H9 (cell line): Measurements from ENCODE around the gene IWS1. TPM values are rescaled to one million over a fixed set of nuclear protein-coding genes. Genes with fewer than 3 reads are reported as not detected.

Experiments used
- DNase-seq: peaks from one replicate; pipeline ENCODE4 v3.0.0-alpha.2; 2017
- H2AFZ ChIP-seq: one replicate; pipeline ENCODE4 v1.6.1; 2013; ENCODE audit warnings: mild to moderate bottlenecking, low read length, control low read depth, moderate library complexity
- H2AK5ac ChIP-seq: 2 replicates; pipeline ENCODE4 v1.6.1; 2013; ENCODE audit warnings: low read length, control low read depth, mixed read lengths; ENCODE audit not compliant: insufficient read length
- H2BK120ac ChIP-seq: one replicate; pipeline ENCODE4 v1.6.1; 2013; ENCODE audit warnings: low read depth, mild to moderate bottlenecking, low read length, control low read depth, inconsistent platforms; ENCODE audit not compliant: poor library complexity, severe bottlenecking
- H2BK12ac ChIP-seq: 2 replicates; pipeline ENCODE4 v1.6.1; 2013; ENCODE audit warnings: low read length, control low read depth, mixed read lengths, low read depth; ENCODE audit not compliant: insufficient read length
- H2BK15ac ChIP-seq: 2 replicates; pipeline ENCODE4 v1.6.1; 2013; ENCODE audit warnings: low read depth, low read length, control low read depth
- H2BK20ac ChIP-seq: one replicate; pipeline ENCODE4 v1.6.1; 2013; ENCODE audit warnings: low read depth, mild to moderate bottlenecking, low read length, control low read depth, inconsistent platforms; ENCODE audit not compliant: poor library complexity, severe bottlenecking
- H2BK5ac ChIP-seq: 2 replicates; pipeline ENCODE4 v1.6.1; 2013; ENCODE audit warnings: low read length, control low read depth, mixed read lengths; ENCODE audit not compliant: insufficient read length
- H3K14ac ChIP-seq: 2 replicates; pipeline ENCODE4 v1.6.1; 2013; ENCODE audit warnings: low read length, control low read depth; ENCODE audit not compliant: insufficient read depth
- H3K18ac ChIP-seq: 2 replicates; pipeline ENCODE4 v1.6.1; 2013; ENCODE audit warnings: low read depth, mild to moderate bottlenecking, mixed read lengths, low read length, control low read depth; ENCODE audit not compliant: insufficient read length
- H3K23ac ChIP-seq: 2 replicates; pipeline ENCODE4 v1.6.1; 2013; ENCODE audit warnings: low read length, control low read depth, mixed read lengths, low read depth; ENCODE audit not compliant: insufficient read length
- H3K23me2 ChIP-seq: 2 replicates; pipeline ENCODE4 v1.6.1; 2013; ENCODE audit warnings: low read depth, mild to moderate bottlenecking, mixed read lengths, low read length, control low read depth; ENCODE audit not compliant: insufficient read length, poor library complexity, severe bottlenecking
- H3K27ac ChIP-seq: 2 replicates; pipeline ENCODE4 v1.5.1; 2013; ENCODE audit warnings: low read length, control low read depth, mixed read lengths, low read depth; ENCODE audit not compliant: insufficient read length
- H3K27me3 ChIP-seq: 2 replicates; pipeline ENCODE4 v1.6.1; 2013; ENCODE audit warnings: low read length, control low read depth, inconsistent platforms; ENCODE audit not compliant: insufficient read depth
- H3K4ac ChIP-seq: 2 replicates; pipeline ENCODE4 v1.6.1; 2013; ENCODE audit warnings: low read depth, mild to moderate bottlenecking, control low read depth, inconsistent platforms, low read length, moderate library complexity
- H3K4me1 ChIP-seq: 2 replicates; pipeline ENCODE4 v1.6.1; 2013; ENCODE audit warnings: low read length, control low read depth, inconsistent platforms; ENCODE audit not compliant: insufficient read depth
- H3K4me2 ChIP-seq: 2 replicates; pipeline ENCODE4 v1.6.1; 2013; ENCODE audit warnings: low read length, control low read depth, mixed read lengths; ENCODE audit not compliant: insufficient read length, insufficient read depth
- H3K56ac ChIP-seq: 2 replicates; pipeline ENCODE4 v1.6.1; 2013; ENCODE audit warnings: low read depth, mild to moderate bottlenecking, mixed read lengths, low read length, control low read depth; ENCODE audit not compliant: insufficient read length
- H3K79me1 ChIP-seq: 2 replicates; pipeline ENCODE4 v1.6.1; 2013; ENCODE audit warnings: low read depth, mild to moderate bottlenecking, moderate library complexity, low read length, control low read depth, inconsistent platforms; ENCODE audit not compliant: insufficient read depth, poor library complexity, severe bottlenecking
- H3K79me2 ChIP-seq: 2 replicates; pipeline ENCODE4 v1.6.1; 2013; ENCODE audit warnings: low read length, control low read depth, inconsistent platforms; ENCODE audit not compliant: insufficient read depth
- H3K9ac ChIP-seq: 2 replicates; pipeline ENCODE4 v1.6.1; 2013; ENCODE audit warnings: low read length, control low read depth, mixed read lengths; ENCODE audit not compliant: insufficient read length; ENCODE audit errors: extremely low read depth
- H3K9me3 ChIP-seq: one replicate; pipeline ENCODE4 v1.6.1; 2013; ENCODE audit warnings: low read depth, low read length, inconsistent platforms; ENCODE audit not compliant: control insufficient read depth
- H3T11ph ChIP-seq: one replicate; pipeline ENCODE4 v1.6.1; 2013; ENCODE audit warnings: mild to moderate bottlenecking, low read length, control low read depth, inconsistent platforms
- H4K20me1 ChIP-seq: one replicate; pipeline ENCODE4 v1.6.1; 2013; ENCODE audit not compliant: control insufficient read depth, insufficient read length, insufficient read depth
- H4K5ac ChIP-seq: 2 replicates; pipeline ENCODE4 v1.6.1; 2013; ENCODE audit warnings: low read depth, mild to moderate bottlenecking, mixed read lengths, low read length, control low read depth; ENCODE audit not compliant: insufficient read length
- H4K8ac ChIP-seq: replicated peaks from 2 replicates; pipeline ENCODE4 v1.6.1; 2013; ENCODE audit warnings: low read length, control low read depth, mixed read lengths, low read depth; ENCODE audit not compliant: insufficient read length
- H4K91ac ChIP-seq: 2 replicates; pipeline ENCODE4 v1.6.1; 2013; ENCODE audit warnings: low read depth, mild to moderate bottlenecking, moderate library complexity, mixed read lengths, low read length, control low read depth; ENCODE audit not compliant: insufficient read length
- H3K27ac Mint-ChIP-seq, 3 experiments: 2 replicates in 2 of 3; 3 replicates in 1 of 3; pipeline ENCODE4 v1.8.0; 2020 to 2021; ENCODE audit warnings: mixed read lengths in 3 of 3, mild to moderate bottlenecking in 1 of 3, moderate library complexity in 1 of 3
- H3K27me3 Mint-ChIP-seq: 2 replicates; pipeline ENCODE4 v1.8.0; 2021; ENCODE audit warnings: low read depth, mild to moderate bottlenecking, moderate library complexity, mixed read lengths
- H3K36me3 Mint-ChIP-seq, 3 experiments: 2 replicates in 2 of 3; 3 replicates in 1 of 3; pipeline ENCODE4 v1.8.0; 2020 to 2021; ENCODE audit warnings: low read depth in 3 of 3, mixed read lengths in 3 of 3; ENCODE audit not compliant: insufficient read depth in 1 of 3
- H3K4me1 Mint-ChIP-seq, 2 experiments: 2 replicates each; pipeline ENCODE4 v1.8.0; 2020; ENCODE audit warnings: mixed read lengths in 2 of 2
- H3K4me3 Mint-ChIP-seq, 2 experiments: 2 replicates in 1 of 2; 3 replicates in 1 of 2; pipeline ENCODE4 v1.8.0; 2020 to 2021; ENCODE audit warnings: mild to moderate bottlenecking in 2 of 2, mixed read lengths in 2 of 2, moderate library complexity in 1 of 2
- H3K9me3 Mint-ChIP-seq, 2 experiments: 2 replicates in 1 of 2; 3 replicates in 1 of 2; pipeline ENCODE4 v1.8.0; 2020; ENCODE audit warnings: mild to moderate bottlenecking in 2 of 2, mixed read lengths in 2 of 2, moderate library complexity in 1 of 2
- CTCF ChIP-seq: fragments of 200-600 bp; sonication (generic); conservative IDR thresholded peaks from 3 replicates; pipeline ENCODE4 v1.8.0; 2021; ENCODE audit warnings: antibody characterized with exemption, mild to moderate bottlenecking
- WGBS: extraction: QIAGEN DNeasy Blood & Tissue Kit; methylation state at CpG from one replicate; pipeline ENCODE4 v1.1.7; 2013; ENCODE audit warnings: missing lambda C conversion rate, low lambda C conversion rate, mixed read lengths; ENCODE audit not compliant: insufficient read length; ENCODE audit errors: extremely low coverage; 5-methylcytosine and 5-hydroxymethylcytosine counted together
- total RNA-seq: library from RNA; stranded (reverse); gene quantifications from 2 replicates; pipeline ENCODE4 v1.2.1, GENCODE V29; 2021

IWS1 gene
- total RNA-seq, 1 experiment from 2014 or later = 66.2 TPM

GRCh38 chr2:127563458-127564428 is 37.5 kb upstream of the IWS1 start:
- H2AK5ac ChIP-seq = no peak overlapping the region
- no peak overlapping the region for H2BK15ac ChIP-seq
- H3K9me3 Mint-ChIP-seq = no peaks in the 10 kb centered on the region; a peak in 1 of 5 replicates
- no peak overlapping the region for H4K5ac ChIP-seq
- H2BK120ac ChIP-seq = no peak overlapping the region
- no peaks in the 10 kb centered on the region for H3K36me3 Mint-ChIP-seq
- H3K4me1 Mint-ChIP-seq = peaks cover 14 to 19% of the 10 kb centered on the region in 2 experiments
- no peaks in the 10 kb centered on the region for H3K9me3 ChIP-seq
- no peak for TF ChIP-seq CTCF
- H2BK12ac ChIP-seq = no peak overlapping the region
- H3K18ac ChIP-seq = no peak overlapping the region
- no peak for DNase-seq
- H3K27me3 ChIP-seq = no peaks in the 10 kb centered on the region
- no peaks in the 10 kb centered on the region; the same call in 1 of the 2 replicates for H3K4me1 ChIP-seq
- WGBS = no CpG with 5 or more reads among the region's 14 CpGs
- no peak overlapping the region for H2AFZ ChIP-seq
- no peaks in the 10 kb centered on the region for H3K23me2 ChIP-seq
- no peak overlapping the region for H2BK20ac ChIP-seq
- H3K9ac ChIP-seq = no peak overlapping the region
- H2BK5ac ChIP-seq = no peak overlapping the region
- H3K4me2 ChIP-seq = no peak overlapping the region
- no peaks in the 10 kb centered on the region for H4K20me1 ChIP-seq
- H3T11ph ChIP-seq = no peak overlapping the region
- no peaks in the 10 kb centered on the region for H3K79me2 ChIP-seq
- H3K79me1 ChIP-seq = no peaks in the 10 kb centered on the region
- no peak overlapping the region for H3K4me3 Mint-ChIP-seq
- H3K14ac ChIP-seq = no peak overlapping the region
- no peak overlapping the region for H3K56ac ChIP-seq
- no peak overlapping the region for H4K8ac ChIP-seq
- peaks cover 5% of the 10 kb centered on the region for H3K27me3 Mint-ChIP-seq
- H3K27ac Mint-ChIP-seq = no peak overlapping the region
- H3K4ac ChIP-seq = no peak overlapping the region
- H4K91ac ChIP-seq = no peak overlapping the region
- no peak overlapping the region for H3K23ac ChIP-seq
- H3K27ac ChIP-seq = no peak overlapping the region
